HCT116 (cell line): ENCODE measurements around the gene LMAN1L. TPM values are rescaled to one million over a fixed set of nuclear protein-coding genes. Genes with fewer than 3 reads are reported as not detected.

Source experiments
- ATAC-seq: fragments of 200-7000 bp; cut with Tn5 transposase; 2 replicates; pipeline ENCODE4 v1.9.1; 2020; ENCODE audit warnings: mild to moderate bottlenecking, moderate library complexity
- BruUV-seq: library from RNA; stranded (reverse); fragments of 400-500 nt; replicated peaks from 2 replicates; lab custom pipeline; 2021; lab: Mats Ljungman, UMichigan
- CTCF ChIA-PET: fragments of 300-600 bp; sonication (Branson Sonifier 250); formaldehyde crosslinking; loops from one replicate; lab custom pipeline; 2021; ENCODE audit warnings: antibody characterized with exemption; lab: Charles Lee
- POLR2A ChIA-PET: fragments of 300-600, 350-600 bp; sonication (Branson Sonifier 250); formaldehyde crosslinking; loops from one replicate; lab custom pipeline; 2021; ENCODE audit warnings: antibody characterized with exemption; lab: Charles Lee
- RAD21 ChIA-PET, 2 experiments: fragments of 300-600 bp; sonication (Branson Sonifier 250); formaldehyde crosslinking; loops; one replicate each; lab custom pipeline; 2023; ENCODE audit warnings: low total read pairs in 2 of 2; ENCODE audit not compliant: uncharacterized antibody in 2 of 2, unreplicated experiment in 2 of 2, low non-redundant PET in 1 of 2; lab: Charles Lee
- DNase-seq: peaks from one replicate; pipeline ENCODE4 v3.0.0-alpha.2; 2010; ENCODE audit warnings: low read depth, low spot score
- H2AFZ ChIP-seq: fragments of 200-600 bp; shearing (Covaris generic), sonication (generic); 2 replicates; pipeline ENCODE4 v1.6.1; 2017; ENCODE audit warnings: low read depth, mixed run types, mixed read lengths, antibody characterized with exemption, low read length; ENCODE audit not compliant: poor library complexity, severe bottlenecking
- H3K27ac ChIP-seq: 2 replicates; pipeline ENCODE4 v1.5.1; 2012; ENCODE audit warnings: low read depth, low read length
- H3K27me3 ChIP-seq: fragments of 200-600 bp; sonication (generic); 2 replicates; pipeline ENCODE4 v1.6.1; 2016; ENCODE audit warnings: mixed run types, low read length, mixed read lengths; ENCODE audit not compliant: insufficient read depth
- H3K36me3 ChIP-seq, 2 experiments: fragments of 200-500 bp in 1 of 2; fragments of 200-600 bp in 1 of 2; sonication (Bioruptor generic) in 1 of 2; sonication (generic) in 1 of 2; 2 replicates each; pipeline versions ENCODE4 v1.5.1 to v1.6.1; 2014 to 2016; ENCODE audit warnings: low read length in 2 of 2, inconsistent platforms in 1 of 2, mixed read lengths in 1 of 2, mixed run types in 1 of 2; ENCODE audit not compliant: insufficient read depth in 2 of 2, control insufficient read depth in 1 of 2
- H3K4me1 ChIP-seq, 2 experiments: fragments of 200-600 bp in 1 of 2; sonication (generic) in 1 of 2; 2 replicates each; pipeline versions ENCODE4 v1.5.1 to v1.6.1; 2012 to 2017; ENCODE audit warnings: low read length in 2 of 2, inconsistent platforms in 1 of 2, mild to moderate bottlenecking in 1 of 2, mixed read lengths in 1 of 2, mixed run types in 1 of 2, moderate library complexity in 1 of 2; ENCODE audit not compliant: insufficient read depth in 2 of 2, control insufficient read depth in 1 of 2
- H3K4me2 ChIP-seq: fragments of 200-600 bp; sonication (generic); 2 replicates; pipeline ENCODE4 v1.6.1; 2017; ENCODE audit warnings: mixed run types, low read length, mixed read lengths
- H3K4me3 ChIP-seq, 2 experiments: fragments of 200-600 bp in 1 of 2; sonication (generic) in 1 of 2; replicated peaks in 1 of 2; 2 replicates each; pipeline ENCODE4 v1.5.1; 2011 to 2016; ENCODE audit warnings: low read length in 2 of 2, control low read depth in 1 of 2, low read depth in 1 of 2, mild to moderate bottlenecking in 1 of 2, mixed read lengths in 1 of 2, mixed run types in 1 of 2
- H3K79me2 ChIP-seq: fragments of 200-600 bp; sonication (generic); 2 replicates; pipeline ENCODE4 v1.6.1; 2017; ENCODE audit warnings: mild to moderate bottlenecking, mixed run types, low read length, moderate library complexity, mixed read lengths; ENCODE audit not compliant: insufficient read depth
- H3K9ac ChIP-seq: fragments of 200-600 bp; sonication (generic); 2 replicates; pipeline ENCODE4 v1.6.1; 2016; ENCODE audit warnings: low read length, mixed read lengths
- H3K9me2 ChIP-seq: fragments of 200-600 bp; sonication (generic), shearing (Covaris generic); 2 replicates; pipeline ENCODE4 v1.6.1; 2017; ENCODE audit warnings: mixed run types, mild to moderate bottlenecking, moderate library complexity; ENCODE audit not compliant: insufficient read depth
- H3K9me3 ChIP-seq, 2 experiments: fragments of 200-500 bp in 1 of 2; fragments of 200-600 bp in 1 of 2; sonication (Bioruptor generic) in 1 of 2; sonication (generic) in 1 of 2; 2 replicates each; pipeline ENCODE4 v1.6.1; 2014 to 2017; ENCODE audit warnings: low read length in 2 of 2, mixed read lengths in 2 of 2, inconsistent platforms in 1 of 2, low read depth in 1 of 2, mild to moderate bottlenecking in 1 of 2, mixed run types in 1 of 2, moderate library complexity in 1 of 2; ENCODE audit not compliant: control insufficient read depth in 1 of 2, insufficient read depth in 1 of 2
- H4K20me1 ChIP-seq: fragments of 200-600 bp; sonication (generic), shearing (Covaris generic); 2 replicates; pipeline ENCODE4 v1.6.1; 2017; ENCODE audit warnings: mixed run types, mild to moderate bottlenecking, moderate library complexity; ENCODE audit not compliant: insufficient read depth
- EZH2 ChIP-seq: fragments of 200-600 bp; sonication (generic); IDR thresholded peaks from 2 replicates; pipeline ENCODE4 v1.6.1; 2017; ENCODE audit warnings: antibody characterized with exemption, mixed run types
- POLR2A ChIP-seq: IDR thresholded peaks from 2 replicates; pipeline ENCODE4 v1.7.0; 2011; ENCODE audit warnings: borderline replicate concordance; ENCODE audit not compliant: insufficient read depth, insufficient read length; ENCODE audit errors: extremely low read depth
- RAD21 ChIP-seq: IDR thresholded peaks from 2 replicates; pipeline ENCODE4 v1.6.1; 2012; ENCODE audit warnings: low read depth, mild to moderate bottlenecking
- SIN3A ChIP-seq: IDR thresholded peaks from 2 replicates; pipeline ENCODE4 v1.6.1; 2012; ENCODE audit warnings: low read depth
- SP1 ChIP-seq: IDR thresholded peaks from 2 replicates; pipeline ENCODE4 v1.6.1; 2012; ENCODE audit warnings: low read depth
- SRF ChIP-seq: IDR thresholded peaks from 2 replicates; pipeline ENCODE4 v1.6.1; 2012; ENCODE audit warnings: low read depth
- TCF7L2 ChIP-seq: IDR thresholded peaks from 2 replicates; pipeline ENCODE4 v1.7.0; 2011; ENCODE audit warnings: borderline replicate concordance, inconsistent platforms; ENCODE audit not compliant: insufficient read depth, insufficient read length; ENCODE audit errors: extremely low read depth
- YY1 ChIP-seq: IDR thresholded peaks from 2 replicates; pipeline ENCODE4 v1.6.1; 2011; ENCODE audit warnings: low read length, low read depth, moderate library complexity, mild to moderate bottlenecking; ENCODE audit not compliant: insufficient replicate concordance; ENCODE audit errors: extremely low read depth
- ZFX ChIP-seq: fragments of 450-650 bp; IDR thresholded peaks from 2 replicates; pipeline ENCODE4 v1.6.1; 2017
- ZNF274 ChIP-seq: fragments of 200-500 bp; sonication (Bioruptor generic); IDR thresholded peaks from 2 replicates; pipeline ENCODE4 v1.6.1; 2014; ENCODE audit warnings: mild to moderate bottlenecking, low read depth, low read length, inconsistent platforms
- intact Hi-C: fragments of 100-400 bp; cut with micrococcal nuclease; formaldehyde crosslinking; loops from 2 replicates; pipeline ENCODE4 v1.10.0; 2022
- total RNA-seq: library from RNA; stranded (reverse); gene quantifications from one replicate; pipeline ENCODE4 v1.2.1, GENCODE V29; 2021; ENCODE audit not compliant: unreplicated experiment
- TF ChIP-seq, protein P1 (sequence below): IDR thresholded peaks from 2 replicates; pipeline ENCODE4 v1.6.1; 2012

LMAN1L gene
- total RNA-seq, 1 experiment from 2014 or later: 0.17 TPM

DNA sequence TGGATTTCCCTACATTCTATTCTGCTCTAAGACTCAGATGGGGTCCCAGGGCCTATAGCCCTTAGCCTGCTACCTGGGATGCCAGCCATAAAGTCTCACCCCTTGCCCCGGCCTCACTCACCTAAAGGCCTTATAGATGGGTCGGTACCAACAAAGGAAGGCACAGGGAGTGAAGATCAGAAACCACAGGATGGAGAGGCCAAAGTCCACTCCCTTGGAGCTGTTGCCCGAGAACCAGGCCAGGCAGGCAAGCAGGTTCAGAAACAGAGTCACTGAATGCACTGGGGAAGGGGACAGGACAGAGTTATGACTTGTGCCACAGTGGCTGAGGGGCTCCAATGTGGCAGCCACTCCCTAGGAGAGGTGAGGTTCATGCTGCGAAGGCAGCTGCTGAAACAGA is 37.8 kb downstream of the LMAN1L start:
- Histone ChIP-seq H3K36me3 (peaks cover 26 to 35% of the 10 kb centered on the region in 2 experiments; a peak in 3 of 4 replicates), H3K79me2 (0 out of 2 replicates have a peak, but pooled peaks cover 4% of the 10 kb centered on the region), H3K9me2 (no peaks in the 10 kb centered on the region), H3K9ac (no peak overlapping the region), H4K20me1 (no peaks in the 10 kb centered on the region), H3K4me2 (no peak overlapping the region), H3K4me1 (no peaks in the 10 kb centered on the region)
- POLR2A ChIA-PET: no interaction called here
- no peak for DNase-seq
- intact Hi-C loops: no loop called here
- TF ChIP-seq TCF7L2 (no peak), SRF (no peak), EZH2 (no peak), SP1 (no peak), SIN3A (no peak), ZNF274 (no peak), YY1 (no peak), POLR2A (no peak), RAD21 (no peak)
- TF ChIP-seq, all 23 proteins: peak for 0
- CTCF ChIA-PET: no interaction called here
- no peak for ATAC-seq
- RAD21 ChIA-PET: no interaction called here
- no peak overlapping the region for H2AFZ ChIP-seq
- no peaks in the 10 kb centered on the region for H3K27me3 ChIP-seq
- no peak overlapping the region for H3K27ac ChIP-seq
- no peak overlapping the region for H3K4me3 ChIP-seq
- BruUV-seq: no TSS peak
- H3K9me3 ChIP-seq: no peaks in the 10 kb centered on the region

DNA sequence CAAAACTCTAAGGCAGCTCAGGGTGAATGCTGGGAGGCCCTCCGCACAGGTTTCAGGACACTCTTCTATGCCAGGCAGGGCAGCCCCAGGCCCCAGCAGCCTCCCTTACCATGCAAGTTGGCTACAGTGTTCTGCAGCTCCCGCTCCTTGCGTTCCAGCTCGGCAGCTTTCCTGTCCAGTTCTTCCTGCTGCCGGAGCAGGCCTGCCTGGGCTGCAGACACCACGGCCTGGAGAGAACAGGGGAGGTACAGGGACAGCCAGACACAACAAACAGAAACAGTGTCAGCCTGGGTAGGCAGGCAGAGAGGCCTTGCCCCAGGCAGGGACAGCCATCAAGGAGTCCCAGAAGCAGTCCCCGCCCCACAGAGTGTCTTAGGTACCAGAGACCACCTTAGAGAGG is 39.3 kb downstream of the LMAN1L start:
- no peak overlapping the region for H3K4me3 ChIP-seq
- no TSS peak for BruUV-seq
- no peak overlapping the region for H2AFZ ChIP-seq
- TF ChIP-seq, protein P1, sequence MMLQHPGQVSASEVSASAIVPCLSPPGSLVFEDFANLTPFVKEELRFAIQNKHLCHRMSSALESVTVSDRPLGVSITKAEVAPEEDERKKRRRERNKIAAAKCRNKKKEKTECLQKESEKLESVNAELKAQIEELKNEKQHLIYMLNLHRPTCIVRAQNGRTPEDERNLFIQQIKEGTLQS: no peak
- no peak for TF ChIP-seq ZNF274
- TF ChIP-seq ZFX: no peak
- intact Hi-C loops: no loop called here
- RAD21 ChIA-PET: no interaction called here
- H3K36me3 ChIP-seq: peaks cover 23 to 33% of the 10 kb centered on the region in 2 experiments; a peak in 3 of 4 replicates
- no peak overlapping the region for H3K27ac ChIP-seq
- ATAC-seq (no peak), DNase-seq (no peak)
- POLR2A ChIA-PET: no interaction called here
- H4K20me1 ChIP-seq: no peaks in the 10 kb centered on the region
- no peak overlapping the region for H3K4me2 ChIP-seq
- H3K27me3 ChIP-seq: no peaks in the 10 kb centered on the region
- CTCF ChIA-PET: no interaction called here
- peaks cover 0 to 5% of the 10 kb centered on the region in 2 experiments; a peak in 2 of 4 replicates for H3K4me1 ChIP-seq
- no peaks in the 10 kb centered on the region for H3K9me2 ChIP-seq
- no peaks in the 10 kb centered on the region for H3K9me3 ChIP-seq
- H3K9ac ChIP-seq: no peak overlapping the region
- H3K79me2 ChIP-seq: peaks cover 8% of the 10 kb centered on the region; the same call in 1 of the 2 replicates
